ENCODE data around the gene PAFAH1B1.

DNA sequence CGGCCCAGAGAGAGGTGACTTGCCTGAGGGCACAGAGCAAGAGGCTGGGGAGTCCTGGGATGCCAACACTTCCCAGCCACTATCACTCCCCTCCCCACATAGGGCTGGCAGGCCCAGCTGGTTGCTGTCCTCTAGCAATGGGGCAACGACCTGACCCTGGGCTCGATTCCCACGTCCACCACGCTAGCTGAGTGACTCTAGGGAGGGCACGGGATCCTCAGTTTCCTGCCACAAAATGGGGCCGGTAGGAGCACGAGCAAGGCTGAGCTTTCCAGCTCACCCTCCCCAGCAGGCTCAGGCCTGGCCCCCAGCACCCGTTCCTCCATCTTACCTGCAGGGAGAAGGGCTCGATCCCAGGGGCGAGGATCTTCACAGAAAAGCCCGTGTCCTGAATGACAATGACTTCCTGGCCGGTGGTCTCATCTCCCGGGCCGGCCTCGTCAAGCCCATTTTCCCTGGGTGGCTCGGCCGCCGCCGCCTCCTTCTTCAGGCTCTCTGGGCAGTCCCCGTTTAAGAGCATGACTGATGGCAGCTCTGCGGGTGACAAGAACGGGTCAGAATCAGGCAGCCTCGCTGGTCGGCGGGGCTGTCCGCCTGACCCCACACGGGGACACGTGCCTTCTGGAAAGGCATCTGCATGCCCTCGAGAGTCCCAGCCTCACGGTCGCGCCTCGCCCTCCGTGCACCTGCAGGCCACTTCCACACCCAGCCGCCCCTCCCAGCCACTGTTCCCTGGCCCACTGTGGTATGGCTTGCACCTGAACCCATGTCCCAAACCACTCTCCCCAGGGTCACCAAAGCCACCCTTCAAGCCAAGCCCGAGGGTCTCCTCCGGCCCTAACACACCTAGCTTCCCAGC lies 110.8 kb downstream of the PAFAH1B1 start:
- TF ChIP-seq, protein P1, sequence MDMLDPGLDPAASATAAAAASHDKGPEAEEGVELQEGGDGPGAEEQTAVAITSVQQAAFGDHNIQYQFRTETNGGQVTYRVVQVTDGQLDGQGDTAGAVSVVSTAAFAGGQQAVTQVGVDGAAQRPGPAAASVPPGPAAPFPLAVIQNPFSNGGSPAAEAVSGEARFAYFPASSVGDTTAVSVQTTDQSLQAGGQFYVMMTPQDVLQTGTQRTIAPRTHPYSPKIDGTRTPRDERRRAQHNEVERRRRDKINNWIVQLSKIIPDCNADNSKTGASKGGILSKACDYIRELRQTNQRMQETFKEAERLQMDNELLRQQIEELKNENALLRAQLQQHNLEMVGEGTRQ (IDR thresholded peaks at IDR 0.05): no peak
- TF ChIP-seq, protein P2, sequence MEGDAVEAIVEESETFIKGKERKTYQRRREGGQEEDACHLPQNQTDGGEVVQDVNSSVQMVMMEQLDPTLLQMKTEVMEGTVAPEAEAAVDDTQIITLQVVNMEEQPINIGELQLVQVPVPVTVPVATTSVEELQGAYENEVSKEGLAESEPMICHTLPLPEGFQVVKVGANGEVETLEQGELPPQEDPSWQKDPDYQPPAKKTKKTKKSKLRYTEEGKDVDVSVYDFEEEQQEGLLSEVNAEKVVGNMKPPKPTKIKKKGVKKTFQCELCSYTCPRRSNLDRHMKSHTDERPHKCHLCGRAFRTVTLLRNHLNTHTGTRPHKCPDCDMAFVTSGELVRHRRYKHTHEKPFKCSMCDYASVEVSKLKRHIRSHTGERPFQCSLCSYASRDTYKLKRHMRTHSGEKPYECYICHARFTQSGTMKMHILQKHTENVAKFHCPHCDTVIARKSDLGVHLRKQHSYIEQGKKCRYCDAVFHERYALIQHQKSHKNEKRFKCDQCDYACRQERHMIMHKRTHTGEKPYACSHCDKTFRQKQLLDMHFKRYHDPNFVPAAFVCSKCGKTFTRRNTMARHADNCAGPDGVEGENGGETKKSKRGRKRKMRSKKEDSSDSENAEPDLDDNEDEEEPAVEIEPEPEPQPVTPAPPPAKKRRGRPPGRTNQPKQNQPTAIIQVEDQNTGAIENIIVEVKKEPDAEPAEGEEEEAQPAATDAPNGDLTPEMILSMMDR (IDR thresholded peaks at IDR 0.05): no peak
- no peak for TF ChIP-seq POLR2A (IDR thresholded peaks at IDR 0.05; ENCODE audit: low read length)
- no peak for TF ChIP-seq CEBPB (IDR thresholded peaks at IDR 0.05)
- no peak for TF ChIP-seq TP53 (CRISPR knock-in tag; IDR thresholded peaks at IDR 0.05)
- no peak for TF ChIP-seq EP300 (IDR thresholded peaks at IDR 0.05)
- TF ChIP-seq, protein P3, sequence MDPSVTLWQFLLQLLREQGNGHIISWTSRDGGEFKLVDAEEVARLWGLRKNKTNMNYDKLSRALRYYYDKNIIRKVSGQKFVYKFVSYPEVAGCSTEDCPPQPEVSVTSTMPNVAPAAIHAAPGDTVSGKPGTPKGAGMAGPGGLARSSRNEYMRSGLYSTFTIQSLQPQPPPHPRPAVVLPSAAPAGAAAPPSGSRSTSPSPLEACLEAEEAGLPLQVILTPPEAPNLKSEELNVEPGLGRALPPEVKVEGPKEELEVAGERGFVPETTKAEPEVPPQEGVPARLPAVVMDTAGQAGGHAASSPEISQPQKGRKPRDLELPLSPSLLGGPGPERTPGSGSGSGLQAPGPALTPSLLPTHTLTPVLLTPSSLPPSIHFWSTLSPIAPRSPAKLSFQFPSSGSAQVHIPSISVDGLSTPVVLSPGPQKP (IDR thresholded peaks at IDR 0.05; ENCODE audit: low read depth, low read length): no peak
- TF ChIP-seq POLR2AphosphoS2 (conservative IDR thresholded peaks at IDR 0.05; ENCODE audit: low read length): no peak
- no peak for TF ChIP-seq RARB (CRISPR knock-in tag; IDR thresholded peaks at IDR 0.05)
- no peak for TF ChIP-seq KDM5A (IDR thresholded peaks at IDR 0.05)
- TF ChIP-seq, protein P4, sequence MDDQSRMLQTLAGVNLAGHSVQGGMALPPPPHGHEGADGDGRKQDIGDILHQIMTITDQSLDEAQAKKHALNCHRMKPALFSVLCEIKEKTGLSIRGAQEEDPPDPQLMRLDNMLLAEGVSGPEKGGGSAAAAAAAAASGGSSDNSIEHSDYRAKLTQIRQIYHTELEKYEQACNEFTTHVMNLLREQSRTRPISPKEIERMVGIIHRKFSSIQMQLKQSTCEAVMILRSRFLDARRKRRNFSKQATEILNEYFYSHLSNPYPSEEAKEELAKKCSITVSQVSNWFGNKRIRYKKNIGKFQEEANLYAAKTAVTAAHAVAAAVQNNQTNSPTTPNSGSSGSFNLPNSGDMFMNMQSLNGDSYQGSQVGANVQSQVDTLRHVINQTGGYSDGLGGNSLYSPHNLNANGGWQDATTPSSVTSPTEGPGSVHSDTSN (IDR thresholded peaks at IDR 0.05): no peak
- no peak for TF ChIP-seq ZFP36 (IDR thresholded peaks at IDR 0.05; ENCODE audit: borderline replicate concordance, partially characterized antibody)
